SJCRH30 (cell line): ENCODE measurements around the gene RAET1E. TPM values are rescaled to one million over a fixed set of nuclear protein-coding genes. Genes with fewer than 3 reads are reported as not detected.
"Not testable (repeated sequence)": the region's sequence is repeated elsewhere in the genome, so short reads cannot be mapped to it uniquely, and the experiment has no call there.

Experiments used
- DNase-seq, 2 experiments: peaks; one replicate each; pipeline ENCODE4 v3.0.0-alpha.2; 2015 to 2020
- H3K27ac ChIP-seq: fragments of 250-450 bp; sonication (Bioruptor Pico); 2 replicates; pipeline ENCODE4 v1.5.1; 2020; ENCODE audit warnings: mild to moderate bottlenecking, moderate library complexity
- H3K27me3 ChIP-seq: fragments of 250-450 bp; sonication (Bioruptor Pico); 2 replicates; pipeline ENCODE4 v1.5.1; 2020; ENCODE audit warnings: mild to moderate bottlenecking, moderate library complexity
- H3K36me3 ChIP-seq: fragments of 250-450 bp; sonication (Bioruptor Pico); 2 replicates; pipeline ENCODE4 v1.5.1; 2020; ENCODE audit warnings: mild to moderate bottlenecking, moderate library complexity
- H3K4me1 ChIP-seq: fragments of 250-450 bp; sonication (Bioruptor Pico); 2 replicates; pipeline ENCODE4 v1.5.1; 2020; ENCODE audit warnings: mild to moderate bottlenecking, moderate library complexity
- H3K4me3 ChIP-seq: fragments of 250-450 bp; sonication (Bioruptor Pico); 2 replicates; pipeline ENCODE4 v1.5.1; 2020; ENCODE audit warnings: mild to moderate bottlenecking, moderate library complexity
- H3K9me3 ChIP-seq: fragments of 250-450 bp; sonication (Bioruptor Pico); replicated peaks from 2 replicates; pipeline ENCODE4 v1.5.1; 2020; ENCODE audit warnings: mild to moderate bottlenecking, moderate library complexity
- total RNA-seq: library from RNA; depleted of rRNA; stranded (reverse); fragments of >200 nt; shearing (Covaris generic); gene quantifications from 2 replicates; pipeline ENCODE4 v1.2.3, GENCODE V29; 2014

Gene RAET1E
- total RNA-seq, 1 experiment from 2014 or later = not detected

- Histone ChIP-seq H3K36me3 (no peaks in the 10 kb centered on the region), H3K27ac (no peak overlapping the region), H3K4me3 (no peak overlapping the region), H3K4me1 (peaks cover 20% of the 10 kb centered on the region), H3K9me3 (no peaks in the 10 kb centered on the region), H3K27me3 (no peaks in the 10 kb centered on the region)
- no peak for DNase-seq
Measured at GRCh38 chr6:149860513-149860833, 37.4 kb downstream of the RAET1E start.

GRCh38 chr6:149859938-149860337, 38.0 kb downstream of the RAET1E start:
- no peak for DNase-seq
- no peaks in the 10 kb centered on the region for H3K27me3 ChIP-seq
- H3K27ac ChIP-seq = no peak overlapping the region
- H3K36me3 ChIP-seq = no peaks in the 10 kb centered on the region
- H3K9me3 ChIP-seq = no peaks in the 10 kb centered on the region
- peaks cover 22% of the 10 kb centered on the region for H3K4me1 ChIP-seq
- no peak overlapping the region for H3K4me3 ChIP-seq

GRCh38 chr6:149859368-149859767, 38.5 kb downstream of the RAET1E start:
- peaks cover 25% of the 10 kb centered on the region for H3K4me1 ChIP-seq
- H3K9me3 ChIP-seq = no peaks in the 10 kb centered on the region
- no peak for DNase-seq
- no peaks in the 10 kb centered on the region for H3K36me3 ChIP-seq
- H3K27ac ChIP-seq = no peak overlapping the region
- H3K4me3 ChIP-seq = no peak overlapping the region
- no peaks in the 10 kb centered on the region for H3K27me3 ChIP-seq

GRCh38 chr6:149857541-149857940, 40.4 kb downstream of the RAET1E start:
- H3K9me3 ChIP-seq = no peaks in the 10 kb centered on the region
- no peaks in the 10 kb centered on the region for H3K27me3 ChIP-seq
- peaks cover 28% of the 10 kb centered on the region for H3K4me1 ChIP-seq
- peak overlapping the region; percentile 53; the same call in 1 of the 2 replicates for H3K27ac ChIP-seq
- no peak overlapping the region for H3K4me3 ChIP-seq
- DNase-seq = no peak
- H3K36me3 ChIP-seq = no peaks in the 10 kb centered on the region

GRCh38 chr6:149856256-149856994, 41.5 kb downstream of the RAET1E start:
- peaks cover 35% of the 10 kb centered on the region for H3K4me1 ChIP-seq
- DNase-seq = no peak
- H3K4me3 ChIP-seq = no peak overlapping the region
- H3K36me3 ChIP-seq = no peaks in the 10 kb centered on the region
- no peaks in the 10 kb centered on the region for H3K9me3 ChIP-seq
- peak overlapping the region; percentile 53 for H3K27ac ChIP-seq
- H3K27me3 ChIP-seq = no peaks in the 10 kb centered on the region

GRCh38 chr6:149855741-149856140, 42.2 kb downstream of the RAET1E start:
- peaks cover 35% of the 10 kb centered on the region for H3K4me1 ChIP-seq
- H3K27ac ChIP-seq = no peak overlapping the region; the same call in 1 of the 2 replicates
- H3K27me3 ChIP-seq = no peaks in the 10 kb centered on the region
- no peak overlapping the region for H3K4me3 ChIP-seq
- H3K9me3 ChIP-seq = no peaks in the 10 kb centered on the region
- no peak for DNase-seq
- 0 out of 2 replicates have a peak, but pooled peaks cover 2% of the 10 kb centered on the region for H3K36me3 ChIP-seq

- Histone ChIP-seq H3K27ac (peak overlapping the region; percentile 23; the same call in 1 of the 2 replicates), H3K4me1 (peaks cover 35% of the 10 kb centered on the region), H3K9me3 (no peaks in the 10 kb centered on the region), H3K4me3 (no peak overlapping the region), H3K36me3 (0 out of 2 replicates have a peak, but pooled peaks cover 2% of the 10 kb centered on the region), H3K27me3 (no peaks in the 10 kb centered on the region)
- no peak for DNase-seq
Measured at GRCh38 chr6:149855040-149855654, 42.8 kb downstream of the RAET1E start.

- no peak overlapping the region for H3K4me3 ChIP-seq
- H3K9me3 ChIP-seq = no peaks in the 10 kb centered on the region
- H3K27ac ChIP-seq = no peak overlapping the region; the same call in 1 of the 2 replicates
- H3K4me1 ChIP-seq = peaks cover 35% of the 10 kb centered on the region
- 0 out of 2 replicates have a peak, but pooled peaks cover 2% of the 10 kb centered on the region for H3K36me3 ChIP-seq
- DNase-seq = no peak
- H3K27me3 ChIP-seq = no peaks in the 10 kb centered on the region
Measured at GRCh38 chr6:149854532-149854931, 43.4 kb downstream of the RAET1E start.

- H3K36me3 ChIP-seq, H3K27ac ChIP-seq, H3K9me3 ChIP-seq, H3K4me3 ChIP-seq, DNase-seq, H3K27me3 ChIP-seq: not testable (repeated sequence)
- H3K4me1 ChIP-seq = peaks cover 35% of the 10 kb centered on the region
Measured at GRCh38 chr6:149854017-149854416, 43.9 kb downstream of the RAET1E start.

GRCh38 chr6:149852881-149853280, 45.0 kb downstream of the RAET1E start:
- H3K27ac ChIP-seq = no peak overlapping the region
- H3K4me1 ChIP-seq = peaks cover 36% of the 10 kb centered on the region
- H3K27me3 ChIP-seq = no peaks in the 10 kb centered on the region
- DNase-seq = no peak
- H3K9me3 ChIP-seq = no peaks in the 10 kb centered on the region
- H3K4me3 ChIP-seq = no peak overlapping the region
- H3K36me3 ChIP-seq = 0 out of 2 replicates have a peak, but pooled peaks cover 2% of the 10 kb centered on the region

GRCh38 chr6:149852180-149852579, 45.7 kb downstream of the RAET1E start:
- peak; percentile 26 to 47 for DNase-seq
- no peaks in the 10 kb centered on the region for H3K9me3 ChIP-seq
- H3K27ac ChIP-seq = peak overlapping the region; percentile 20; the same call in 1 of the 2 replicates
- H3K4me3 ChIP-seq = no peak overlapping the region
- H3K4me1 ChIP-seq = peaks cover 40% of the 10 kb centered on the region
- 0 out of 2 replicates have a peak, but pooled peaks cover 2% of the 10 kb centered on the region for H3K36me3 ChIP-seq
- H3K27me3 ChIP-seq = no peaks in the 10 kb centered on the region

GRCh38 chr6:149851461-149852110, 46.3 kb downstream of the RAET1E start:
- no peak for DNase-seq
- Histone ChIP-seq H3K4me1 (peaks cover 40% of the 10 kb centered on the region), H3K27ac (no peak overlapping the region), H3K27me3 (no peaks in the 10 kb centered on the region), H3K9me3 (no peaks in the 10 kb centered on the region), H3K4me3 (no peak overlapping the region), H3K36me3 (0 out of 2 replicates have a peak, but pooled peaks cover 2% of the 10 kb centered on the region)

- not testable (repeated sequence) for H3K36me3 ChIP-seq
- Histone ChIP-seq H3K4me1 (peaks cover 35% of the 10 kb centered on the region), H3K27ac (peak overlapping the region; percentile 63; the same call in 1 of the 2 replicates)
Measured at GRCh38 chr6:149848343-149848742, 49.6 kb downstream of the RAET1E start.

More at GRCh38 chr6:149848343-149848742, 49.6 kb downstream of the RAET1E start:
- H3K27me3 ChIP-seq, H3K9me3 ChIP-seq, DNase-seq, H3K4me3 ChIP-seq: not testable (repeated sequence)
